Fibroblast of pulmonary artery (primary cell): ENCODE data around the gene AIRE.

Source experiments
- DNase-seq: peaks from one replicate; pipeline ENCODE4 v3.0.0-alpha.2; 2010; ENCODE audit warnings: low read depth
- H3K4me3 ChIP-seq: replicated peaks from 2 replicates; pipeline ENCODE4 v1.5.1; 2011; ENCODE audit warnings: low read depth, mild to moderate bottlenecking, control low read depth, low read length, moderate library complexity
- CTCF ChIP-seq: IDR thresholded peaks from 2 replicates; pipeline ENCODE4 v1.5.1; 2011; ENCODE audit warnings: mild to moderate bottlenecking, control low read depth, low read length, inconsistent platforms; ENCODE audit errors: missing control alignments

Gene AIRE

GRCh38 chr21:44283948-44284347 is 1.7 kb upstream of the AIRE start:
- no peak for TF ChIP-seq CTCF
- no peak for DNase-seq
- H3K4me3 ChIP-seq: no peak overlapping the region

GRCh38 chr21:44286086-44286715 is 525 bp downstream of the AIRE start:
- H3K4me3 ChIP-seq: no peak overlapping the region
- no peak for TF ChIP-seq CTCF
- DNase-seq: no peak

- H3K4me3 ChIP-seq: no peak overlapping the region
- TF ChIP-seq CTCF: no peak
- no peak for DNase-seq
These were observed 1.3 kb downstream of the AIRE start for GRCh38 chr21:44286716-44287632.

- no peak for DNase-seq
- no peak overlapping the region for H3K4me3 ChIP-seq
- TF ChIP-seq CTCF: no peak
These were observed 2.8 kb downstream of the AIRE start for GRCh38 chr21:44288251-44289110.

GRCh38 chr21:44289381-44290010 is 3.8 kb downstream of the AIRE start:
- DNase-seq: no peak
- no peak overlapping the region for H3K4me3 ChIP-seq
- no peak for TF ChIP-seq CTCF

GRCh38 chr21:44290327-44291077 is 4.8 kb downstream of the AIRE start:
- no peak overlapping the region for H3K4me3 ChIP-seq
- no peak for TF ChIP-seq CTCF
- no peak for DNase-seq
